SK-N-SH treated with all-trans-retinoic acid at 6 μM for 48 hours (cell line): ENCODE data around the gene FIGLA.

Source experiments
- ATAC-seq: fragments of 200-7000 bp; cut with Tn5 transposase; 3 replicates; pipeline ENCODE4 v1.9.1; 2020; ENCODE audit warnings: mild to moderate bottlenecking, moderate library complexity
- ARNTL ChIP-seq: fragments of 450-650 bp; formaldehyde crosslinking; IDR thresholded peaks from 2 replicates; pipeline ENCODE4 v1.5.0; 2020; ENCODE audit warnings: low read depth, mild to moderate bottlenecking, moderate library complexity, borderline replicate concordance
- BACH2 ChIP-seq: fragments of 250-450 bp; sonication (Bioruptor Pico); IDR thresholded peaks from 2 replicates; pipeline ENCODE4 v1.9.0; 2021; ENCODE audit warnings: mild to moderate bottlenecking, borderline replicate concordance
- CSDC2 ChIP-seq: fragments of 250-450 bp; sonication (Bioruptor Pico); IDR thresholded peaks from 2 replicates; pipeline ENCODE4 v1.5.0; 2020; ENCODE audit warnings: mild to moderate bottlenecking, moderate library complexity
- CSRNP3 ChIP-seq: fragments of 250-450 bp; sonication (Bioruptor Pico); IDR thresholded peaks from 2 replicates; pipeline ENCODE4 v1.5.1; 2021; ENCODE audit warnings: mild to moderate bottlenecking, moderate library complexity
- OSR1 ChIP-seq: fragments of 250-450 bp; sonication (Bioruptor Pico); IDR thresholded peaks from 2 replicates; pipeline ENCODE4 v1.8.0; 2022; ENCODE audit warnings: moderate library complexity, mild to moderate bottlenecking, inconsistent platforms
- POU6F1 ChIP-seq: fragments of 250-450 bp; sonication (Bioruptor Pico); IDR thresholded peaks from 2 replicates; pipeline ENCODE4 v1.8.0; 2021; ENCODE audit warnings: low read depth, mild to moderate bottlenecking, moderate library complexity, borderline replicate concordance
- PPARA ChIP-seq: fragments of 250-450 bp; sonication (Bioruptor Pico); IDR thresholded peaks from 2 replicates; pipeline ENCODE4 v1.5.0; 2020; ENCODE audit warnings: mild to moderate bottlenecking, borderline replicate concordance
- RARB ChIP-seq: fragments of 250-450 bp; sonication (Bioruptor Pico); IDR thresholded peaks from 2 replicates; pipeline ENCODE4 v1.8.0; 2021; ENCODE audit warnings: mild to moderate bottlenecking, moderate library complexity
- SNAI2 ChIP-seq: fragments of 250-450 bp; sonication (Bioruptor Pico); IDR thresholded peaks from 2 replicates; pipeline ENCODE4 v1.5.0; 2020; ENCODE audit warnings: mild to moderate bottlenecking, moderate library complexity
- TOX ChIP-seq: fragments of 250-450 bp; sonication (Bioruptor Pico); IDR thresholded peaks from 2 replicates; pipeline ENCODE4 v1.8.0; 2021; ENCODE audit warnings: mild to moderate bottlenecking, moderate library complexity, borderline replicate concordance
- ZC3H10 ChIP-seq: fragments of 250-450 bp; sonication (Bioruptor Pico); IDR thresholded peaks from 2 replicates; pipeline ENCODE4 v1.5.1; 2021; ENCODE audit warnings: mild to moderate bottlenecking, moderate library complexity
- ZFP3 ChIP-seq: fragments of 250-450 bp; sonication (Bioruptor Pico); IDR thresholded peaks from 2 replicates; pipeline ENCODE4 v1.5.0; 2020; ENCODE audit warnings: mild to moderate bottlenecking, moderate library complexity
- ZFP30 ChIP-seq: fragments of 450-650 bp; formaldehyde crosslinking; IDR thresholded peaks from 2 replicates; pipeline ENCODE4 v1.5.0; 2022; ENCODE audit warnings: mild to moderate bottlenecking, moderate library complexity
- ZNF565 ChIP-seq: fragments of 450-650 bp; formaldehyde crosslinking; conservative IDR thresholded peaks from 2 replicates; pipeline ENCODE4 v1.5.0; 2020; ENCODE audit warnings: low read depth, mild to moderate bottlenecking, moderate library complexity
- ZNF70 ChIP-seq: fragments of 450-650 bp; formaldehyde crosslinking; IDR thresholded peaks from 2 replicates; pipeline ENCODE4 v1.5.0; 2020; ENCODE audit warnings: mild to moderate bottlenecking, moderate library complexity
- ZNF8 ChIP-seq: fragments of 450-650 bp; formaldehyde crosslinking; IDR thresholded peaks from 2 replicates; pipeline ENCODE4 v1.5.0; 2020; ENCODE audit warnings: mild to moderate bottlenecking, moderate library complexity
- TF ChIP-seq, protein P1 (sequence below): fragments of 250-450 bp; sonication (Bioruptor Pico); IDR thresholded peaks from 2 replicates; pipeline ENCODE4 v1.5.0; 2020; ENCODE audit warnings: mild to moderate bottlenecking, moderate library complexity
- TF ChIP-seq, protein P2 (sequence below): fragments of 250-450 bp; sonication (Bioruptor Pico); IDR thresholded peaks from 2 replicates; pipeline ENCODE4 v1.5.1; 2020; ENCODE audit warnings: low read depth, mild to moderate bottlenecking, moderate library complexity
- TF ChIP-seq, protein P3 (sequence below): fragments of 250-450 bp; sonication (Bioruptor Pico); IDR thresholded peaks from 2 replicates; pipeline ENCODE4 v1.8.0; 2020; ENCODE audit warnings: mild to moderate bottlenecking, moderate library complexity, borderline replicate concordance

FIGLA gene

DNA sequence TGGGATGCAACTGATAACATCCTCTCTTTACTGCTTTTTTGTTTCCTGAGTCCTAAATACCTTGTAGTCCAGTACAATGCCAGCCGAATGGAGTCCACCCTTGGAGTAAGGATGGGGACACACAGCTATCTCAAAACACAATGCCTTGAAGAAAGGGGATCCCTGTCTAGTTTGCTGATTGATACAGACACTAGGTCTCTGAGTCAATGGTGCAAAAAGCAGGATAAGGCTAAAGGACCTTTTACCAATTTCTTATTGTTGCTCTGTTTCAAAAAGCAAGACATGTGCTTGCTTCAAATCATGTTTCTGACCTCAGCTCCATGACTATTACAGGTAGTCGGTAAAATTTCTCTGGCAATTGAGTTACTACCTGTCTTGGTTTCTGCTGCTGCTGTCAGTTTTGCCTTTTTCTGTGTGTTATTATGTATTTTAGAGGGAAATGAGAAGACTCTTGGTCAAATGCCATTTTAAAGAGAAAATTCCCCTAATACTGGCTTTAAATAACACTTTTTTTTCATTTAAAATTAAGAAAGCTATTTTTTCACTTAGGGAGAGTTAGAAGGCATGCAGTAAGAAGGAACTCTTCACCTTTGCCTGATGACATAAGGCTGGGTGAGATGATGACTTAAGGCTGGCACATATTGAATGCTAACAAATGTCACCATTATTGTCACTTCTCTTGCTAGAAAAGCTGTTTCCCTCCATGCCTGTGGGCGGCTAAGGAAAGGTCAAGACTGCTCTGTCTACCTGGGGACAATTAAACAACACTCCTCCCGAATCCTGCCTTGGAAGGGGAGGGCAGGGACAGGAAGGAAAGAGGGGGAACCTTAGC lies 4.9 kb upstream of the FIGLA start:
- no peak for ATAC-seq
- TF ChIP-seq ZFP30 (CRISPR knock-in tag) (no peak), ZNF8 (CRISPR knock-in tag) (no peak), ZNF565 (CRISPR knock-in tag) (no peak), CSDC2 (no peak), CSRNP3 (CRISPR knock-in tag) (no peak), TOX (CRISPR knock-in tag) (no peak), RARB (no peak), ZFP3 (CRISPR knock-in tag) (no peak), POU6F1 (CRISPR knock-in tag) (no peak), ZNF70 (CRISPR knock-in tag) (no peak), PPARA (CRISPR knock-in tag) (no peak), ZC3H10 (CRISPR knock-in tag) (no peak)
- TF ChIP-seq, protein P1, sequence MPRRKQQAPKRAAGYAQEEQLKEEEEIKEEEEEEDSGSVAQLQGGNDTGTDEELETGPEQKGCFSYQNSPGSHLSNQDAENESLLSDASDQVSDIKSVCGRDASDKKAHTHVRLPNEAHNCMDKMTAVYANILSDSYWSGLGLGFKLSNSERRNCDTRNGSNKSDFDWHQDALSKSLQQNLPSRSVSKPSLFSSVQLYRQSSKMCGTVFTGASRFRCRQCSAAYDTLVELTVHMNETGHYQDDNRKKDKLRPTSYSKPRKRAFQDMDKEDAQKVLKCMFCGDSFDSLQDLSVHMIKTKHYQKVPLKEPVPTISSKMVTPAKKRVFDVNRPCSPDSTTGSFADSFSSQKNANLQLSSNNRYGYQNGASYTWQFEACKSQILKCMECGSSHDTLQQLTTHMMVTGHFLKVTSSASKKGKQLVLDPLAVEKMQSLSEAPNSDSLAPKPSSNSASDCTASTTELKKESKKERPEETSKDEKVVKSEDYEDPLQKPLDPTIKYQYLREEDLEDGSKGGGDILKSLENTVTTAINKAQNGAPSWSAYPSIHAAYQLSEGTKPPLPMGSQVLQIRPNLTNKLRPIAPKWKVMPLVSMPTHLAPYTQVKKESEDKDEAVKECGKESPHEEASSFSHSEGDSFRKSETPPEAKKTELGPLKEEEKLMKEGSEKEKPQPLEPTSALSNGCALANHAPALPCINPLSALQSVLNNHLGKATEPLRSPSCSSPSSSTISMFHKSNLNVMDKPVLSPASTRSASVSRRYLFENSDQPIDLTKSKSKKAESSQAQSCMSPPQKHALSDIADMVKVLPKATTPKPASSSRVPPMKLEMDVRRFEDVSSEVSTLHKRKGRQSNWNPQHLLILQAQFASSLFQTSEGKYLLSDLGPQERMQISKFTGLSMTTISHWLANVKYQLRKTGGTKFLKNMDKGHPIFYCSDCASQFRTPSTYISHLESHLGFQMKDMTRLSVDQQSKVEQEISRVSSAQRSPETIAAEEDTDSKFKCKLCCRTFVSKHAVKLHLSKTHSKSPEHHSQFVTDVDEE = no peak
- TF ChIP-seq, protein P2, sequence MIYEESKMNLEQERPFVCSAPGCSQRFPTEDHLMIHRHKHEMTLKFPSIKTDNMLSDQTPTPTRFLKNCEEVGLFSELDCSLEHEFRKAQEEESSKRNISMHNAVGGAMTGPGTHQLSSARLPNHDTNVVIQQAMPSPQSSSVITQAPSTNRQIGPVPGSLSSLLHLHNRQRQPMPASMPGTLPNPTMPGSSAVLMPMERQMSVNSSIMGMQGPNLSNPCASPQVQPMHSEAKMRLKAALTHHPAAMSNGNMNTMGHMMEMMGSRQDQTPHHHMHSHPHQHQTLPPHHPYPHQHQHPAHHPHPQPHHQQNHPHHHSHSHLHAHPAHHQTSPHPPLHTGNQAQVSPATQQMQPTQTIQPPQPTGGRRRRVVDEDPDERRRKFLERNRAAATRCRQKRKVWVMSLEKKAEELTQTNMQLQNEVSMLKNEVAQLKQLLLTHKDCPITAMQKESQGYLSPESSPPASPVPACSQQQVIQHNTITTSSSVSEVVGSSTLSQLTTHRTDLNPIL = no peak
- TF ChIP-seq, all 23 proteins: peak for 0

GRCh38 chr2:70793450-70793849 lies 3.0 kb upstream of the FIGLA start:
- TF ChIP-seq, protein P2 = no peak
- TF ChIP-seq TOX (CRISPR knock-in tag) (no peak), RARB (no peak), ARNTL (CRISPR knock-in tag) (no peak), POU6F1 (CRISPR knock-in tag) (no peak), ZC3H10 (CRISPR knock-in tag) (no peak), SNAI2 (CRISPR knock-in tag) (no peak), OSR1 (CRISPR knock-in tag) (no peak), ZNF70 (CRISPR knock-in tag) (no peak), BACH2 (CRISPR knock-in tag) (no peak), CSRNP3 (CRISPR knock-in tag) (no peak), PPARA (CRISPR knock-in tag) (no peak), ZFP30 (CRISPR knock-in tag) (no peak), CSDC2 (no peak)
- TF ChIP-seq, protein P1 = no peak
- TF ChIP-seq, protein P3, sequence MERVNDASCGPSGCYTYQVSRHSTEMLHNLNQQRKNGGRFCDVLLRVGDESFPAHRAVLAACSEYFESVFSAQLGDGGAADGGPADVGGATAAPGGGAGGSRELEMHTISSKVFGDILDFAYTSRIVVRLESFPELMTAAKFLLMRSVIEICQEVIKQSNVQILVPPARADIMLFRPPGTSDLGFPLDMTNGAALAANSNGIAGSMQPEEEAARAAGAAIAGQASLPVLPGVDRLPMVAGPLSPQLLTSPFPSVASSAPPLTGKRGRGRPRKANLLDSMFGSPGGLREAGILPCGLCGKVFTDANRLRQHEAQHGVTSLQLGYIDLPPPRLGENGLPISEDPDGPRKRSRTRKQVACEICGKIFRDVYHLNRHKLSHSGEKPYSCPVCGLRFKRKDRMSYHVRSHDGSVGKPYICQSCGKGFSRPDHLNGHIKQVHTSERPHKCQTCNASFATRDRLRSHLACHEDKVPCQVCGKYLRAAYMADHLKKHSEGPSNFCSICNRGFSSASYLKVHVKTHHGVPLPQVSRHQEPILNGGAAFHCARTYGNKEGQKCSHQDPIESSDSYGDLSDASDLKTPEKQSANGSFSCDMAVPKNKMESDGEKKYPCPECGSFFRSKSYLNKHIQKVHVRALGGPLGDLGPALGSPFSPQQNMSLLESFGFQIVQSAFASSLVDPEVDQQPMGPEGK (CRISPR knock-in tag) = no peak
- TF ChIP-seq, all 23 proteins: peak for 0

More at GRCh38 chr2:70793450-70793849, 3.0 kb upstream of the FIGLA start:
- ATAC-seq = no peak
